GM18867 (cell line): ENCODE measurements around the gene TSGA10.
"Not testable (repeated sequence)": the region's sequence is repeated elsewhere in the genome, so short reads cannot be mapped to it uniquely, and the experiment has no call there.

Source experiments
- ATAC-seq: cut with Tn5 transposase; IDR thresholded peaks from one replicate; pipeline ENCODE4 v1.9.1; 2021; ENCODE audit warnings: mild to moderate bottlenecking, moderate library complexity; ENCODE audit not compliant: unreplicated experiment

The TSGA10 gene

GRCh38 chr2:99081891-99082290 is 72.9 kb downstream of the TSGA10 start:
- ATAC-seq = no peak

GRCh38 chr2:99079226-99079625 is 75.5 kb downstream of the TSGA10 start:
- no peak for ATAC-seq

- no peak for ATAC-seq
Measured at GRCh38 chr2:99072551-99072950, 82.2 kb downstream of the TSGA10 start.

GRCh38 chr2:99067871-99068625 is 86.7 kb downstream of the TSGA10 start:
- ATAC-seq = no peak

- peak; percentile 97 for ATAC-seq
Measured at GRCh38 chr2:99066075-99066958, 88.4 kb downstream of the TSGA10 start.

GRCh38 chr2:99049187-99049586 is 105.6 kb downstream of the TSGA10 start:
- ATAC-seq = not testable (repeated sequence)

GRCh38 chr2:99040736-99041300 is 113.9 kb downstream of the TSGA10 start:
- not testable (repeated sequence) for ATAC-seq

GRCh38 chr2:99035920-99036319 is 118.8 kb downstream of the TSGA10 start:
- no peak for ATAC-seq

GRCh38 chr2:99032786-99033185 is 122.0 kb downstream of the TSGA10 start:
- ATAC-seq = no peak

GRCh38 chr2:99032001-99032400 is 122.7 kb downstream of the TSGA10 start:
- no peak for ATAC-seq

- ATAC-seq = no peak
Measured at GRCh38 chr2:99031481-99031880, 123.3 kb downstream of the TSGA10 start.

GRCh38 chr2:99028558-99028957 is 126.2 kb downstream of the TSGA10 start:
- ATAC-seq = no peak

- no peak for ATAC-seq
Measured at GRCh38 chr2:99027856-99028255, 126.9 kb downstream of the TSGA10 start.

GRCh38 chr2:99000708-99001107 is 154.0 kb downstream of the TSGA10 start:
- no peak for ATAC-seq

- not testable (repeated sequence) for ATAC-seq
Measured at GRCh38 chr2:98988695-98989094, 166.0 kb downstream of the TSGA10 start.

GRCh38 chr2:98985905-98986666 is 168.7 kb downstream of the TSGA10 start:
- ATAC-seq = no peak

GRCh38 chr2:98975611-98976010 is 179.1 kb downstream of the TSGA10 start:
- ATAC-seq = no peak

GRCh38 chr2:98972582-98973167 is 182.1 kb downstream of the TSGA10 start:
- no peak for ATAC-seq

- ATAC-seq = no peak
Measured at GRCh38 chr2:98959810-98960507, 194.8 kb downstream of the TSGA10 start.

- ATAC-seq = no peak
Measured at GRCh38 chr2:98952966-98953365, 201.8 kb downstream of the TSGA10 start.
